ENCODE data around the gene MRPL48.
A peak's percentile ranks its signal among the peaks of the same experiment; 100 is the strongest.
"Not testable (repeated sequence)": the region's sequence is repeated elsewhere in the genome, so short reads cannot be mapped to it uniquely, and the experiment has no call there.

MRPL48 gene

DNA sequence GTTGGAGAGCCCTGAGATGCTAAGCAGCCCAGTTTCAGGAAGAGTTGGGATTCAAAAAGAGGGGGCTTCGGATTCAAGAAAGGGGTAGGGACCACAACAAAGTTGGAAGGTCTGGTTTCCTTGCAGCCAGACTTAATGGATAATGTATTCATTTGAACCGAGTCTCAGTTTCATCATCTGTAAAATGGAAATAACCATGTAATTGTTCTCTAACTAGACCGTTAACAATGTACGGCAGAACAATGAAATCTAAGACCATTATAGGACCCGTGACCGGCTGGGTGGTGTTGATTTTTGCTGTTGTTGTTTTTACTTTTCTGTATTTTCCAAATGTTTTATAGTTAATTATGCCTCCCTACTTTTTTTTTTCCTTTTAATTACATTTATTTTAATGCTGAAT is 6.4 kb upstream of the MRPL48 start:
- DNase-seq, result no peak

DNA sequence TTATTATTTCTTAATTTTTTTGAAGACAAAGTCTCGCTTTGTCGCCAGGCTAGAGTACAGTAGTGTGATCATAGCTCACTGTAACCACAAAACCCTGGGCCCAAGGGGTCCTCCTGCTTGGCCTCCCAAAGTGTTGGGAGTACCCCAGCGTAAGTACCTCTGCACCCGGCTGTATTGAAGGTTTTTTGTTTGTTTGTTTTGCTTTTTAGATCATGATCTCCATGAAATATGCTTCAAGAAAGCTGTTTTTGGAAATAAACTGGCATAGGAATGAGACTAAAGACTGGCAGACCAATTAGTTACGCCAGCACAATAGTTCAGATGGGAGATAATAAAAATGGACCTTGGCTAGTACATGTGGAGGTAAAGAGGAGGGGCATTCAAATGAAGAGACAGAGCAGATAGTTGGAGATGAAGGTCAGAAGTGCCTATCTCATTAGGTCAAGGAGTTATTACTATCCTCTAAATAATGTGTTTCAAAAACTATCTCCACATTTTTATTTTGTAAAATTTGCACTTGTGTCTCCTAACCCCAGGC is 4.1 kb upstream of the MRPL48 start:
- no peak for DNase-seq

DNA sequence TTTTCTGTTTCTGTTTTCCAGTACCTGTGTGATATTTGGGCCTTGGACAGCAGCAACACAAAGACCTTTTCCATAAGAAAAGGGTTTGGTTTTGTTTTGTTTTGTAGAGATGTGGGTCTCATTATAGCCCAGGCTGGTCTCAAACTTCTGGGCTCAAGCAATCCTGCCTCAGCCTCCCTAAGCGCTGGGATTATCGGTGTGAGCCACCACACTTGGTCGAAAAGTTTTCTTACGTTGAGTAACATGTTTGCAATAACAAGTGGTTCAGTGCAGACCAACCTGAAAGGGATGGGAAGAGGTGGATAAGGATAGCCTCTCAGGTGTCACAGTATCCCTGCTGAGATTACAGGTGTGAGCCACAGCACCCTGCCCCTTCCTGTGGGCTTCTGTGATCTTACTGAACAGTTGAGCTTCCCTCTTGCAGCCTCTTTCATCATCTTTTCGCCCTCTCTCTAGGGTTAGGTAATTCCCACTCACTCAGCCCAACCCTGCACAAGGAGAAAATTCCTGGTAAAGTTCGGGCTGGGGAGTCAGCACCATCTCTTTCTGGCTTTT is 3.5 kb upstream of the MRPL48 start:
- no peak for DNase-seq

DNA sequence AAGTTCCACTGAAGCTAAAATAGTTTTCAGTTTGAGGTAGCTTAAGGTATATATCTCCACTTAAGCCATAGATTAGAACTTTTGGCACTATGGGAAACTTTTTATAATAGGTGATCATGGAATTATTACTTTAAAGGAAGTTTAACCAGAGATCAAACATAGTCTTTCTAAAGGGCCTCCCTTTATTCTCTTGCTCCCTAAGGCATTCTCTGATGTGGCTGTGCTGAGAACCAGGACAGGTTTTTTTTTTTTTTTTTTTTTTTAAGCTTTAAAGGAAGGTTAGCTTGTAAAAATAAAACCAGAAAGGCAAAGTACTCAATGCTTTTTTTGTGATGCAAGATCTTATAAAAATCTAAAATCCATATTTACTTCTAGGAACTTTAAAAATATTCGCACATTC is 2.9 kb upstream of the MRPL48 start:
- no peak for DNase-seq

DNA sequence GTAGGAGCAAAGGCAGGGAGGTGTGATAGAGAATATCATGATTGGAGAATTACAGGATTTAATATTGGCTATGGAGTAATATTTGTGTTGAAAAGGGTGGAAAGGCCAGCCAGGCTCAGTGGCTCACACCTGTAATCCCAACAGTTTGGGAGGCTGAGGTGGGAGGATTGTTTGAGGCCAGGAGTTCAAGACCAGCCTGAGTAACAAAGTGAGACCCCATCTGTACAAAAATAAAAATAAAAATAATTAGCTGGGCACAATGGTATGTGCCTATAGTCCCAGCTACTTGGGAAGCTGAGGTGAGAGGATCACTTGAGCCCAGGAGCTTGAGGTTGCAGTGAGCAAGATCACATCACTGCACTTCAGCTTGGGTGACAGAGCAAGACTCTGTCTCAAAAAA is 2.2 kb upstream of the MRPL48 start:
- DNase-seq, result not testable (repeated sequence)

DNA sequence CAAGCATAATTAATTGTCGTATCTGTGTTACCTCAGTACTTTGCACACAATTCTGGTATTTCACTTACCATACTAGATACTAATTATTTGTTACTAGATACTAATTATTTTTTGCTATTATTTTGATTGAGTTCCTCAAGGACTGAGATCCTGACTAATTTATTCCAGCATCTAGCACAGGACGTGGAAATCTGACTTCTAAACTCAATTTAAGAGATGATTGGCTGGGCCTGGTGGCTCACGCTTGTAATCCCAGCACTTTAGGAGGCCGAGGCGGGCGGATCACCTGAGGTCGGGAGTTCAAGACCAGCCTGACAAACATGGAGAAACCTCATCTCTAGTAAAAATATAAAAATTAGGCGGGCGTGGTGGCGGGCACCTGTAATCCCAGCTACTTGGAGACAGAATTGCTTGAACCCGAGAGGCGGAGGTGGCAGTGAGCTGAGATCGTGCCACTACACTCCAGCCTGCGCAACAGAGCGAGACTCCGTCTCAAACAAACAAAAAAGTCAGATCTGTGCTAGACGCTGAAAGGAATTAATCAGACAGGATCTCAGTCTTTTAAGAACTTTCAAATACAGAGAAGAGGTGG is 527 bp upstream of the MRPL48 start:
- peak in 1 of 2 experiments; percentile 5 for DNase-seq

DNA sequence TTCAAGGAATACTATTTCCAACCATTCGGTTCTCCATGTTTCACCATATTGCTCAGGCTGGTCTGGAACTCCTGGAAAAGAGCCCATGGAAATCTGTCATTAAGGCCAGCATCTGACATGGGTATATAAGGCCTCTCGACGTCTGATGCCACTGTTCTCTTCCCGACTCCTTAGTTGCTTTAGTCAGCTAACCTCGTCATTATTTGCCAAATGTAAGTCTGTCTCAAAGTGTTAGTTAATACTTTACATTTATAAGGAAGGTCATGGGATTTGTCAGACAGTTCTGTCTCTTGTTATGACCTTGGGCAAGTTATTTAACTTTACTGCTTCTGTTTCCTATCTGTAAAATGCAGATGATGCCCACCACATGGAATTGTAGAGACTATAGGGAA is 1.6 kb downstream of the MRPL48 start:
- DNase-seq, result peak; percentile 24 to 30

DNA sequence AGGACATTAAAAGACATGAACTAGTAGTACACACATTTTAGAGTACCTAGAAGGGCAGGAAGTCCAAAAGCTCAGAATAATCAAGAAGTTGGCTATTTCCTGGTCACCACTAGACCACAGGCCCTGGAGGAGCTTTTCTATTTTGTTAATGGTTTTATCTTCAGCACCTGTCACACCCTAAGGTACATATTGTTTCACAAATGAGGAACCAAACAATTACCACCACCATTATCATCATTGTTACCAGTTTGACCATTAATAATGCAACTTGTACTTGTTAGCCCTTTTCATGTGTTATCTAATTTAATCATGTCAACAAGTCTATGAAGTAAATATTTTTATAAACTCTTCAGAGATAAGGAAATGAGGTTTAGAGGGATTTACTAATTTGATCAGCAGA is 4.9 kb downstream of the MRPL48 start:
- no peak for DNase-seq

DNA sequence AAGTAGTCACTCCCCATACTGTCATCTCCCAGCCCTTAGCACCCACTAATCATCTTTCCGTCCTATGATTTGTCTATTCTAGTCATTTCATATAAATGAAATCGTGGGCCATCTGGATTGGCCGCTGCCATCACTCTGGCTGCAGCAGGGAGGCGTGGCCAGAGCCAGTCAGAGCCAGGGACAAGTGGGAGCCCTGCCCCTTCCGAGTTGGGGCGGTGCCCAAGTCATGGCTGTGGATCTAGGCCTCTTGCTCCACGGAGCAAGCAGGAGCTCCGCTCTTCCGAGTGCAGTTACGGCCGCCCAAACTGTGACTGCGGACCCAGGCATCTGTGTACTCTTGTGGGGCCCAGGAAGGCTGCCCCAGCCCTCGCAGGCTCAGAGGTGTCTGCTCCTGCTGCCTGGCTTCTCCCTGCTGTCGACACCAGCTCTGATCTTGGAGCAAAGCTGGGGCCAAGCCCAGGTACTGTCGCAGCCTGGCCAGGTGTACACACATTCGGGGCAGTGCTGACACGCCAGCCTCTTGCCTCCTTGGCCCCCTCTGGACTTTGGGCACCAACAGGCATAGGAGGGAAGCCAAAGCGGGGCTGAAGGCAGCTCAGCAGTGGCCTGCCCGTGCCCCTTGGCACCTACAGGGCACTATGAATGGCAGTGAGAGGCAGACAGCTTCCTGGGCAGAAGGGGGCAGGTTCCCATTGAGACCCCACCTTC is 8.4 kb downstream of the MRPL48 start:
- no peak for DNase-seq

DNA sequence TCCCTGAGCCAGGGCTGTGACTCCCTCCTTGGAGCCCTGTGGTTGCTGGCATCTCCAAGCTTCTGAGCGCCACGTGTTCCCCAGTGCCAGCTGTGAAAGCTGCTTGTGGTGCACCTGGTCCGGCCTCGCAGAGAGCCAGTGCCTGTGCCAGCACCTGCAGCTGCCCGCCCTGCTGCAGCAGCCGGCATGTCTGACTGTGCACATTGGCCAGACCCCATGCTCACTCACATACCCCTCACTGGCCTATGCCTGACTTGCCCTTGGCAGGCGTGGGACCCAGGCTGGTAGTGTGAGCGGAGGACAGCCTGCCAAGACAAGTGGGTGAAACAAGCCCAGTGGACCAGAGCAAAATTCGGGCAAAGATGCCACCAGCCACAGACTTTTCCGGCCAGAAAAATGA is 9.8 kb downstream of the MRPL48 start:
- DNase-seq, result peak; percentile 30 to 44

DNA sequence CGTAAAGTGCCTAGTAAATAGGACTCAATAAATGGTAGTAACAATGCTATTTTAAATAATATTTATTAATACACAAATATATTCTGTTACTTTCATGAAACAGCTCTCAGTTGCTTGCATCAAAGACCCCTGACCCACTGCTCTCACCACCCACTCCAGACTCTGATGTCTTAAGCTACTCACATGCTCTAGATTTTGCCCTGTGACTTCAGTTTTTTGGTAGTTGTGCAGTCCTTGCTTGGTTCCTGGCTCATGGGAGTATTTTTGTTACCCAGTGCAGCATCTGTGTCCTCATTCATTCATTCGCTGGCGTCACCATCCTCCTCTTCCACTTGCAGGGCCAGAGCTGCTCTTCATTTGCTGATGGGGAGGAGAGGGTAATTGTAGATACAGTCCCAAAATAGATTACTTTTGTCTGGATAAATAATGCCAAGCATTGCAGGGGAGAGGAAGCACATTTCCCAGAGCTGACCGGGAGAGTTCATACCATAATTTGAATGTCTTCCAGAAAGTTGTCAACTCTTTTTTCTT is 12.7 kb downstream of the MRPL48 start:
- no peak for DNase-seq

DNA sequence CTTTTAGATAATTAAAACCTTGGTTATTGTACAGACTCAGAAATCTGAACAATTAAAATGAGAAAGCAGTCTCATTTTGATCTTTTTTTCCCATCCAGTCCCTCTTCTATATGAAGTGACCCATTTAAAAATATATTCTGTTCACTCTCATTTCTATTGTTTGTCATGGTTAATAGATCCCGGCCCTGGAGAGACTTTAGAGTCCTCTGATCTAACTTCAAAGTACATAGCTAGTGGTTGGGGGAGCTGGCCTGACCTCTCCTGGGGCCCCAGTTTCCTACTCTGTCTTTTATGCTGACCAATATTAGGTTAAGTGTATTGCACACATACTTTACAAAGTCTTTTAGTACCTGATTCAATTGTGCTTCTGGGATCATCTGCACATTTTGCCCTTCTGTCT is 13.5 kb downstream of the MRPL48 start:
- no peak for DNase-seq

DNA sequence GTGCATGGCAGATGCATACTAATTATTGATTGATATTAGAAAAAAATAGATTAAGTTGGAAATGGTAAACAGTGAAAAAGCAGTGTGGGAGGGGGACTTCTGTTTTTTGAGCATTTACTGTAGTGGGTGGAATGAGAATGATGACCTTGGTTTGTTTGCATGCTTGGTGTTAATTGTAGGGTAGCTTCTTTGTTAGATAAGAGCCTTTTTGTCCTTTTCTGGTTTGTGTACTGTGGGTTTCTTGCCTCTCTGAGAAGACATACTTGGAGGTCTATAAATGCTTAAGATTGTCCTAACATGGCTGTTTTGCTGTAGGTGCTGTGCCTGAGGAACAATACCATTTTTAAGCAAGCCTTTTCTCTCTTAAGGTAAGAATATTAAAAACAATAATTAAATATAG is 17.0 kb downstream of the MRPL48 start:
- DNase-seq, result no peak

DNA sequence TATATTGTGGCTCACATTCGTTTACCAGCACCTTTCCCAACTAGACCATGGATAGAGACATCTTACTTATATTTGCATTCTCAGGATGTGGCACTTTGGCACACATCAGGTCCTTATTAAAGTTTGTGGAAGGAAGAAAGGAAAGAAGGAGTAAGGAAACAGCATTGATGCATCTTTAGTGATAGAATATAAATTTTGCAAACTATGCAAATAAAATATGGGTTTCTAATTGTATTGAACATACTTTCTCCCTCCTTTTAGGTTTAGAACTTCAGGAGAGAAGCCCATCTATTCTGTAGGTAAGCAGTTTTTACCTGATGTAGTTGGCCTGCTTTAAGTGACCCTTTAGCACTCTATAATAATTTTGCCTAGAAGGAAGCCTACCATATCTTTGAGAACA is 20.4 kb downstream of the MRPL48 start:
- DNase-seq, result no peak

DNA sequence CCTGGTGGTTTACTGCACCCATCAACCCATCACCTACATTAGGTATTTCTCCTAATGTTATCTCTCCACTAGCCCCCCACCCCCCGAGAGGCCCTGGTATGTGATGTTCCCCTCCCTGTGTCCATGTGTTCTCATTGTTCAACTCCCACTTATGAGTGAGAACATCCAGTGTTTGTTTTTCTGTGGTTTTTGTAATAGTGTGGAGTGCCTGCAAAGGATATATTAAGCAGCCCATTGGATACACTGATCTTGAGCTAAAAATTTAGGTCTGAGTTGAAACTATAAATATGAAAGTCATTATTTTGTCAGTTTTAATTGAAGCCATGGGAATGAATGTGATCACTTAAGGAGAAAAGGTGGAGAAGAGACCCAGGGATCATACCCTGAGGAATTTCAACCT is 23.0 kb downstream of the MRPL48 start:
- no peak for DNase-seq

DNA sequence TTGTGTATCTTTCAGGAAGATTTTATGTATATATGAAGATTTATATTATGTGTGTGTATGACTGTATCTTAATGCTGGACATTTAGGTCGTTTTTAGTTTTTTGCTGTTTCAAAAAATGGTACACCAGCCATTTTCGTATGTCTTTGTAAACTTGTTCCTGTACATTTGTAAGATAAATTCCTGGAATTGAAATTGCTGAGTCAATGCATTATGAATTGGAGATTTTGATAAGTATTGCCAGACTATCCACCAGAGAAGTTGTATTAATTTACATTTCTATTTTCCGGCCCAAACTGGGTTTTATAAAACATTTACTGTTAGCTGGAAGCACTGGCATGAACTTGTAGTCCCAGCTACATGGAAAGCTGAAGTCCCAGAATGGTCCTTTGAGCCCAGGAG is 24.6 kb downstream of the MRPL48 start:
- DNase-seq, result no peak

DNA sequence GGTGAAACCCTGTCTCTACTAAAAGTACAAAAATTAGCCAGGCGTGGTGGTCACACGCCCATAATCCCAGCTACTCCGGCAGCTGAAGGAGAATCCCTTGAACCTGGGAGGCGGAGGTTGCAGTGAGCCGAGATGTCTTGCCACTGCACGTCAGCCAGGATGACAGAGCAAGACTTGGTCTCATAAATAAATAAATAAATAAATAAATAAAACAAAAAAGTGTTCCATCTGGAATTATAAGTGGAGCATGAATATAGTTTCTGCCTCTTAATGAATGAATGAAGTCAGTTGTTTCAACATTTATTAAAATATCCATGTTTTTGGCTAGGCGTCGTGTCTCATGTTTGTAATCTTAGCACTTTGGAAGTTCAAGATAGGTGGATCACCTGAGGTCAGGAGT is 27.1 kb downstream of the MRPL48 start:
- no peak for DNase-seq

DNA sequence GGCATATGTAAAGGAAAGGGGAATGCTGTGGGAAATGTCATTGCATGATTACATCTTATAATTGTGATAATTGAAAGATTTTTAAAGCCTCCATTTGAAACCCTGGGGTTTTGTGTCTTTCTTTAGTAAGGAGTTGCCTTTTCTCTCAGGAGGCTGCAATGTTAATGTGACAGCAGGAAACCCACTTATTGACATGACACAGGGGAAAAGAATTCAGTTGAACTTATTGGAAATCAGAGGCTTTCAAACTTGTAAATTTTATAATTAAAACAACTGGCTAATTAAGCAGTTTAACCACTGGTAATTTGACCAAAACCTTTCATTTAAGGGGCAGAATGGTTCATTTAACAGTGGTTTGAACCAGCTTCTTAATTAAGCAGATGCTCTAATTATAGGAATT is 31.2 kb downstream of the MRPL48 start:
- peak in 1 of 2 experiments; percentile 6 for DNase-seq

DNA sequence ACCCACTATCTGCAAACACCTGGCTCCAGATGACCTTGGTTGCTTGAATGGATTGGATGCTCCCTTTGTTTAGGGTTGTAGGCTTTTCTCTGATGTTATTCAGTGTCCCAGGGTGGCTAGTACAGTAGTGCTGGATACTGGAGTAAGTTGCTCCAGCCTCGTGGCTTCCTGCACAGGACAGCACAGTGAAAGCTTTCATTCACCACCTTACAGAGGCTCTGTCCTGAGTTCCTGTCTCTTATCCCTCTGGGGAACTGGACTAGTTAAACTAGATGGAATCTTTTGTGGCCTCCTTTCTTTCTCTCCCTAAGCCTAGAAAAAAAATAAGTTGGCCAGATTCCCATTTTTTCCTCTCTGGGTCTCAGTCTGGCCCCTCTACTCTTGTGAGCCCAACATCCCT is 42.6 kb downstream of the MRPL48 start:
- no peak for DNase-seq

DNA sequence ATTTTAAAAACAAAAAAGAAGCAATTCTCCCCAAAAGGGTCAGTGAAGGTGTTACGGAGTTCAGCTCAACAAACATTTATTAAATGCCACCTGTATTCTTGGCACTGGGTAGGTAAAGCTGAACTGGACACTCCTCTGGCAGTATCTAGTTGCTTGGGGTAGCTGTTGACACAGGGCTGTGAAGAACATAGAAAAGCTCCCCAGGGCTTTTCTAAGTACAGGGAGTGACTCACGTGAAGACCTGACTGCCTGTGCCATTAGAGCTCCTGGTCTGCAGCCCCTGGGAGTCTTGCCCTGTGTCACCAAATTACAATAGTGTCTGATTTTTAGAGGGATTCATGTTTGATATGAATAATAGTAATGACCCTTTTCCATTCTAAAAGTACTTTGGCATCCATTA is 45.4 kb downstream of the MRPL48 start:
- no peak for DNase-seq

DNA sequence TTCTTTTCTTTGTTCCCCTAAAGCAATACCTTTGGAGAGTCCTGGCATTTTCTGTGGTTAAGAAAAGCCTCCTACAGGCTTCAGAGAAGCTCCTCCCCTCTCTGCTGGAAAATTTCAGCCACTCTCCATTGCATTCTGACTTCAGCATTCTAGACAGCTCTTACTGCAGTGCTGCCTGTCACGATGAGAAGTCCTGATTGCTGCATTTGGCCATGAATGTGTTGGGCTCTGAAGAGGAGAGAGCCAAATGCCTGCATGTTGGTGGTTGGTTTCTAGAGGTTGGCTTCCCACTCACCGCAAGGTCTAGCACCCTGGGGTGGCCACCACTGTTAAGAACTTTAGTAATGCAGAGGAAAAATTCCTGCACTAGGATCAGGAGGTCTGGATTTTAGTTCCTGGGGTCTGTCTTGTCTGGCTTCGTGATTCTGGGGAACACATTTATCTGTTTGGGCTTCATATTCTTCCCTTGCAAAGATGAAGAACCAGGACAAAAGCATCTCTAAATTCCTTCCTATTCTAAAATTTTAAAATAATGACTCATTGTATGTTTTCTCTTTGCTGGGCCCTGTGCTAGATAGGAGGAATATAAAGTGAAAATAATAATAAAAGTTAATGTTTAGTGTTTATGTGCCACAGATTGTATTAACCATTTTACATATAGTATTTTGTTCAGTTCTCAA is 50.9 kb downstream of the MRPL48 start:
- no peak for DNase-seq

DNA sequence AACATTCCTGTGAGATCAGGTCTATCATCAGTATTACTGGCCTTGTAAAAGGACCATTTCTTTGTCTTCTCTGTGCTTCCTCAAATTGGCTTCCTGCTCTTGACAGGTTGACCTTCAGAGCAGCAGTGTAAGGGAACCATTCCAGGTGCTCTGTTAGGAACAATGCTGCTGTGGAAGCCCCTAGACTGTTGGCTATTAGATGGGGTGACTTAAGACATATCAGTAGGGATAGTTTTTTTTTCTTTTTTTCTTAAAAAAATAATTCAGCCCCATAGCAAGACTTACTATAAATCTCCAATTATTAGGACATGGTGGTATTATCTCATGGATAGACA is 51.4 kb downstream of the MRPL48 start:
- no peak for DNase-seq

DNA sequence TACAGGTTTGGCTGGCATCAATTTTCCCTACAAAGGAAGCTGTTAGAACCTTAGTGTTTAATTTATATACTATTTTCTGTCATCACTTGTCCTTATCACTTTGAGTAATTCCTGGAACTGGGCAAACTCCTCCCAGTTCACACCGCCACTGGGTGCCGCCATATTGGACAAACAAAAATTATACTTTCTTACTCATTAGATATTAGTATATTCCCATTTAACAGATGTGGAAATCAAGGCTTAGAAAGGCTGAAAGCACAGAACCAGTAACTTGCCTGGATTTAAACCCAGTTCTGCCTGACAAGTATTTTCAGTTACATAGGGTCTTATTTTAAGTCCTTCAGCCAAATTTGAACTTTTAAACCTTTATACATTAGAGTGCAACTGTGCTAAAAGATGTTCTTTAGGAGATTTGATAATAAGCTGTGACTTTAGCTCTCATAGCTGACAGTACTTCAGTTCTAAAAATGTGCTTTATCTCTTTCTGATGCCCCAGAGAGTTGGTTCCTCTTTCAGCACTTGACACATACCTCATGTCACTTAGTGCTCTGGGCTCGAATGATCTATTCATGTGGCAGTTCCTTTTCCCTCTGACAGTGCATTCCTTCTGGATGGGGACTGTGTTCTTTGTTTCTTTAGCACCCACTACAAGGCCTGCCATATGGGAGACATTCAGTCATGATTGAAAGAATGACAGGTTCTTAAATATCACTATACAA is 63.5 kb downstream of the MRPL48 start:
- no peak for DNase-seq

Measured in NCI-H446 (cell line).